NOMO-1 treated with DMSO at 0.1 percent for 48 hours (cell line): Measurements from ENCODE around the gene SDHA.

ENCODE experiments used
- DNase-seq: peaks from one replicate; lab custom pipeline; 2025; ENCODE audit not compliant: unreplicated experiment; lab: John Stamatoyannopoulos, UW

SDHA gene

DNA sequence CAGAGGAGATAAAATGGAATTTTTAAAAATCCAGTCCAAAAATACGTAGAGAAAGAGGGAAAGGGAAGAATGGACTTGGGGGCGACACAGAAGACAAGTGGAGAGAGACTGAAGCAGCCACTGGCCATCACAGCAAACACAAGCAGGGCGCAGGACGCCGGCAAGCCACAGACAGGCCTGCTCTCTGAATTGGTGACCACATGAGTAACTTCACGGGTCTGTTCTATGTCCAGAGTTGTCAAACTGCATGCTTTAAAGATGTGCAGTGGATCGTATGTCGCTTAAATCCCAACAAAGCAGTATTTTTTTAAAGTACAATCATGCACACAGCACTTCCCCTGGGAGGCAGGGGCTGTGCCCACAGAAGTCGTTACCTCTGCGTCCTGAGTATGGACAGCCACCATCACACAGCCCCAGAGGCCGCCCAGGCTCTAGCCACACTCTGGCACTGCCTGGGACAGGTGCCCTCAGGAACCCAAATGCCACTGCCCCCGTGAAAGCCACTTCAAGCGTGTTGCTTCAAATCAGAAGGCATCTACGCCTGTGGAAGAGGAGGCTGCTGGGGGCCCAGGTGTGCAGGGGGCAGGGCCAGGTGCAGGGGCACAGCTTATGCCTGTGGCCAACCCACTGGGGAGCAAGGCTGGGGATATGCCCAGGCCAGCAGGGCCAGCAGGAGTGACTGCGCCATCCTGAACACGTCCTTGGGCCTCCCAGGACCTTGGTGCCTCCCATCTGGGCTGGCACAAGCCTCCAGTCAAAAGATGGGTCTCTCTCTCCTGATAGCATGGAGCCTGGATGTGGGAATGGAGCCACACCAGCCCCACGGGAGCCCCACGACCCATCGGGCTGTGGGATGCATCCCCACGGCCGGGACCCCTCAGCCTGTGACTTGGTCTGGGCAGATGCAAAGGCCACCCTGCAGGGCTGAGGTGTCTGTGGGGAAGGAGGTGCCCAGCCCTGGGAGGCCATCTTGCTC is 32.7 kb upstream of the SDHA start:
- no peak for DNase-seq

DNA sequence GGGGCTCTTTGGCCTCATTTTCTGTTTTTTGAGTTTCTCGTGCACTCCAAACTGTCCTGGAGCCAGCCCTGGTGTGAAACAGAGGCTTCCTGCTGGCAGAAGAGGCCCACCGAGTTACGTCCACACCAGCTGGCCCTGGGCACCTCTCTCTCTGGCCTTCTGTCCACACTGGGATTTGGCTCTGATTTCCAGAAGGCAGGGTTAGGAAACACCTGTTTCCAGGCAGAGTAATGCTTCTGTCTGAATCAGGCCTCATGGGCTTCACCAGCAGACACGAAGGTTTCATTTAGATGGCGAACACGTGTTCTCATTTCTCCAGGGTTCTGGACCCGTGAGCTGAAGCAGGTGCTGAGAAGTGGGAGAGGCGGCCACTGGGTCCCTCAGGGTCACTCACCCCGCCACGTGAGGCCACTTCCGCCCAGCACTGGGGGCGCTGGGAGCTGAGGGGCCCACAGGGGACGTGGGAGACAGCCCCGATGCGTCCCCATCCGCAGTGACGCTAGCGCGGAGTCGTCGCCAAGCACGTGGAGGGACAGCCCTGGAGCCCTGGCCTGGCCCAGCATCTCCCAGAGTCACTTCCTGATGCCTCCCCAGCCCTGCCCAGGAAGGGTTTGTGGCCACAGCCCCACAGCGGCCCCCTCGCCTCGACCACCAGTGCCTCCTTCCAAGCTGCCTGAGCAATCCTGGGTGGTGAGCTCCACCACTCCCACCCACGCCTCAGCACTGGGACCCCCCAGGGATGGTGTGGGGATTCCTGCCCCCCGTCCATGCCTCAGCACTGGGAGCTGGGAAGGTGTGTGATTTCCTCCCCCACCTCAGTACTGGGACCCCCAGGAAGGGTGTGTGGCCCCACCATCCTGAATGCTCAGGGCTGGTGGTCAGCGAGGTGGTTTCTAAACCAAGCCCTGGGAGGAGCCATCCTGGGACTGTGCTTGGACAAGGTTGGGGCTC is 31.8 kb upstream of the SDHA start:
- DNase-seq, result no peak

DNA sequence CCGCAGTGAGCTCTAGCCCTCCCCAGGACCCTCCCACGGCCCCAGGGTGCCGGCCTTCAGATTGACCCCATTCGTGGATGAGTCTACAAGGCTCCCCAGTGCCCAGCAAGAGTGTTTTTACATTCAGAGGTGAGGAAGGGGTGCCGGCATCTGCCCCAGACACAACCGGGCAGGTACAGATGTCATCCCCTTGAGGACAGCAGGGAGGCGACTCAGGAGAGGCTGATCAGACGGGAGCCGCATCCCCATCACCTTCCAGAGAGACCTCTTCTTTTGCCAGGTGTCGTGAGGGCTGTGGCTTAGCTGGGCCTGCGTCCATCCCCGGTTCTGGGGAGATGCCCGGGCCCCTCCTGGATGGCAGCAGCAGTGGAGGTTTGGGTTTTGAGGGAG is 31.1 kb upstream of the SDHA start:
- DNase-seq, result no peak

DNA sequence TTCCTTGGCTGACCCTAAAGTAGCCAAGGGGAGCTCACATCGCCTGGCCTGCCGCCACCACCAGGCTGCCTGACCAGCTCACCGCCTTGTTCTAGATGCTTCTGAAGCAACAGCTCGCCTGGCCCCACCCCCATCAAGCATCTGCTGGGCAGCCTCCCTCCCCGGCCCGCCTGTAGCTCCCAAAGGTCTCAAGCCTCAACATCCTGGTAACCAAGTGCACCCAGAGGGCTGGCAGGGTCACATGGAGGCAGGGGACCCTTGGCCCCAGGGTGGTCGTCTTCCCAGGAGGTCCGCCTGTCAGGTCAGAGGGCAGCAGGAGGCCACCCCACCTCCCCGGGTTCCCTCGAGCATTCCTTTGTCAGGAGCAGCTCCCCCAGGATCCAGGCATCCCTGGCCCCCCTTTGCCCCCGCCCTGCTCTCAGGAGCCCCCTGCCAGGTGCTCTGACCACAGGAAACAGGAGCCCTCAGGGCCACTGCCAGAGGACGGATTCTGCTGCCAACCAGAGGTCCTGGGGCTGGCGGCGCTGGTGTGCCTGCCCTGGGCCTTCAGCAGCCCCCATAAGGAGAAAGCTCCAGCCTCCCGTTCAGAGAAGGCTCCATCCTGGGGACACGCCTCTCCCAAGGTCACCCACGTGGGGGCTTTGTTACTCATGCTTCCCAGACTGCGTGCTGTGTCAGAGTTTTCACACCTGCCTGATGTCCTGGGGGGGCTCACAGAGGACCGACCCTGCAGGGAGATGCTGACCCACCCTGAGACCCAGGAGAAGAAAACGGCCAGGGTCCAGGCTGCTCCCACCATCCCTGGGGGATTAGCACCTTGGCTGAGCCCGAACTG is 30.3 kb upstream of the SDHA start:
- DNase-seq, result no peak

- DNase-seq, result peak; percentile 81
These were observed 29.3 kb upstream of the SDHA start for GRCh38 chr5:188488-189481.

DNA sequence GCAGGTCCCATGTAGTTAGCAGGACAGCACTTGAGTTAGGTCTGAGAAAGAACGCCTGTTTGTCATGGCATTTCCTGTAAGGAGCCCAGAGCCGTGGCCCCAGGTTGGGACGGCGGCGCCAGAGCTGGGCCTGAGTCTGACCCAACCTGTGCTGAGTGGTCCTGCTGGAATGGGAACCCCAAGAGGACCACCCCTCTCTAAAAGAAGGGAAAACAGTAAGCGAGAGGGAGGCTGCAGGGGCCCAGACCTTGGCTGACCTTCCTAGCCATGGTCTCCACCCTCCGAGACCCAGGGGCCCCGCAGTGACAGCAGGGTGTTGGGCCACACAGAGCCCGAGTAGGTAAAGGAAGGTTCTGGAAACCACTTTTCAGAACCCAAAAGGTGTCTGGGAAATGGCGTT is 28.6 kb upstream of the SDHA start:
- DNase-seq, result no peak

GRCh38 chr5:189976-190365 is 28.1 kb upstream of the SDHA start:
- DNase-seq, result no peak

DNA sequence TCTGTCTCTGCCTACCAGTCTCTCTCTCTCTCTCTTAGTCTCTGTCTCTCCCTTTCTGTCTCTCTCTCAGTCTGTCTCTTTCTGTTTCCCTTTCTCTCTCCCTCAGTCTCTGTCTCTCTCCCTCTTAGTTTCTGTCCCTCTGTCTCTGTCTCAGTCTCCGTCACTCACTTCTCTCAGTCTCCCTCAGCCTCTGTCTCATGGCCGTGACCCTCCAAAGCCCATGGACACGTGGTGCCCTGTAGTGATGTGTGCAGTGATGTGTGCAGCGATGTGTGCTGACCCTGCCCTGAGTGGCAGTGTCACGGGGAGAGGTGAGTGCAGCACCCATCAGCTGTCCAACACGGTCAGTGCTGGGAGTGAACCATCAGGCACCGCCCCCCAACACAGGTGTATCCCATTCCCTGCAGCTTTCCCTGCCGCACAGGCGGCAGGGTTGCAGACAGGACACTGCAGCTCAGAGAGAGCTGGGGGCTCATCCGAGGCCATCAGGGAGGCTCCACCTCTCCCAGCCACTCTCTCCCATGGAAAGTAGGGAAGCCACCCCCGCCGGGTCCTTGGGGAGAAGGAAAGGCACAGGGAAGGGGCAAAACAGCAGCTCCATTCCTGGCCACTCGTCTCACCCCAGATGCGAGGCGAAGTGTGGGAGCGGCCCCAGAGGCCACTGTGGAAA is 27.6 kb upstream of the SDHA start:
- no peak for DNase-seq

DNA sequence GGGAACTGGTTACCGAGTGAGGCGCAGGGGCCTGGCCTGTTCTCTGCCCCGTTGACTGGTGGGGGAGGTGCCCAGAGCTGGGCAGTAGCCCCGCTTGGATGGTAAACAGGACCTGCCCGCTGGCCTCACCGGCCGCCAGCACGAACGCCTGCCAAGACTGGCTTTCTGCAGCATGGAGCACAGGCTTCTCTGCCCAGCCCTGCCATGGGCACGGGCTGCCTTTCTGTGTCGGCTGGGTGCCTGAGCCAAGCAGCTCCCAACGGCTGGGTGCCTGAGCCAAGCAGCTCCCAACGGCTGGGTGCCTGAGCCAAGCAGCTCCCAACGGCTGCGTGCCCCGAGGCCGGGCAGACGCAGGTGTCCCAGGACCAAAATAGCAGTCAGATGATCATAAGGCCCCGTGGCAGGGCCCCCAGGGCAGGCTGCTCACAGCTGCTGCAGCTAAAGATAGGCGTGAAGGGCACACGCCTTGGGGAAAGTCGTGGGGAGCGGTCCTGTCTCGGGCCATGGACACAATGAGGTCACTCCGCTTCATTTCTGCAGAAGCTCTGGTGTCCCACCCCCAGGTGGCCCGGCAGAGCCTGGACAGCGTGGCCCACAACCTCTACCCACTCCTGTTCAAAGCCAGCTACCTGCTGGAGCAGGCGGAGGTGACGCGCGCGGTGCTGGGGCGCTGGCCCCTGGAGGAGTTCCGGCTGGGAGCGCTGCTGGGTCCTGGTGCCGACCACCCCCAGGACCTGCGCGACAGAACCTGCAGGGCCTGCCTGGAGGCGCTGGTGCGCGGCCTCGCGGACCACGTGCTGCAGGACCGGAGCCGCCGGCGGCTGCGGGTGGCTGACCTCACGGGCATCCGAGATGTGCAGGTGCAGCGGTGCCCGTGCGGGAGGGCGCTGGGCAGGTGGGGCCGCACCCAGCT is 26.8 kb upstream of the SDHA start, which contains the start of gene LRRC14B:
Gene LRRC14B, plus strand, starts transcription at position 460 of the 913 bp plus-strand sequence. Its CDS starts 44 bp downstream, at position 504.
- no peak for DNase-seq

DNA sequence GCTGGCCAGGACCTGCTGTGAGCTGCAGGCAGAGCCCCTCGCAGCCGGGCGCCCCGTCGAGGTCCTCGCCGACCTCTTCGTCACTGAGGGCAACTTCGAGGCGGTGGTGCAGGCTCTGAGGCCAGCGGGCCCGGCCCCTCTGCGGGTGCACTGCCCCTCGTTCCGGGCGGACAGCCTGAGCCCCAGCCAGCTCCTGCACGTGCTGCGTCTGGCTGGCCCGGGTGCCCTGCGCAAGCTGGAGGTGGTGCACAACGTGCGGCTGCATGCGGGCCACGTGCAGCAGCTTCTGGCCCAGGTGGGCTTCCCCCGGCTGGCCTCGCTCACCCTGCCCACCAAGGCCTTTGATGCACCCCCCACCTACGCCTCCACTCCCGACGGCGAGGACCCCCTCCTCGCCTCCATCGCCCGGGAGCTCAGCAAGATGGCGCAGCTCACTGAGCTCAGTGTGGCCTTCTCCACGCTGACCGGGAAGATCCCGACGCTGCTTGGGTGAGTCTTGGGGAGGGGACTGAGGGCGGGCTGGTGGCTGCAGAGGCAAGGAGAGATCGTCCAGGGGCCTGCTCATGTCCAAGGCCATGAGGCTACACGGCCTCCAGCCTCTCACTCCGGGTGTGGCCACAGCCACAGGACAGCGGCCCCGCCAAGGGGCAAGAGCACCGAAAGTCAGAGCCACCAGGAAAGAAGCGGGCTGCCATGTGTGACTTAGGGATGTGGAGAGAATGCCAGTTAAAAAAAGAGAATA is 26.0 kb upstream of the SDHA start:
- no peak for DNase-seq

DNA sequence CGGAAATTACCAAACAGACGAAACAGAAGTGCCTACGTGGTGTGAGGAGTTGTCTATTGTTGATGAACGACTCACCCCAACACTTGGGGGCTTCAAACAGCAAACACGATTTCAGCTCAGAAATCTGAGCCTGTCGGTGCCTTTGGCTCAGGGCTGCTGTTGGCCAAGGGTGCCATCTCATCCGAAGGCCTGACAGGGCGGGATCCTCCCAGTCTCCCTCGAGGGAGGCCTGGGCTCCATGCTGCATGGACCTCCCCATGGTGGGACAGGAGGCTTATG is 25.5 kb upstream of the SDHA start:
- DNase-seq, result no peak

- no peak for DNase-seq
These were observed 24.9 kb upstream of the SDHA start for GRCh38 chr5:192970-193831.

DNA sequence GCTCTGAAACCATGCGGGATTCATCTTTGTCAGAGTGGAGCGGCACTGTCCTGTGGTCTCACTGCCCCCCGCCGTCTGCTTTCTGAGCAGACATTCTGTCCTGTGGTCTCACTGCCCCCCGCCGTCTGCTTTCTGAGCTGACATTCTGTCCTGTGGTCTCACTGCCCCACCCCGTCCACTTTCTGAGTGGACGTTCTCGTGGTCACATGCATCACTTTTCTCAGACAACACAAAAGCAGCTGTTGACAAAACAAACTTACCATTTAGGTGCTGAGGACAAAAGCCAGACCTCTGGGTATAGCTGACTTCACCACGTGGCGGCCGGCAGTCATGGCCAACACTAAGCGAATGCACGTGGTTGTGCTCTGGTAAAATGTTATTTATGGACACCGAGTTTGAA is 24.0 kb upstream of the SDHA start:
- no peak for DNase-seq

GRCh38 chr5:194603-195209 is 23.4 kb upstream of the SDHA start:
- DNase-seq, result no peak

GRCh38 chr5:195401-196160 is 22.5 kb upstream of the SDHA start:
- DNase-seq, result no peak
